Neural progenitor cell (in vitro differentiated cells): ENCODE results near the gene EXD3.

ENCODE experiments used
- CTCF ChIP-seq: fragments of 200-600 bp; sonication (generic); IDR thresholded peaks from 2 replicates; pipeline ENCODE4 v1.5.1; 2017; ENCODE audit warnings: antibody characterized with exemption, mild to moderate bottlenecking
- EZH2 ChIP-seq: fragments of 200-600 bp; sonication (generic); IDR thresholded peaks from 2 replicates; pipeline ENCODE4 v1.6.1; 2017; ENCODE audit warnings: antibody characterized with exemption, mild to moderate bottlenecking, moderate library complexity
- EZH2phosphoT487 ChIP-seq: fragments of 200-600 bp; sonication (generic); IDR thresholded peaks from 2 replicates; pipeline ENCODE4 v1.6.1; 2017; ENCODE audit warnings: antibody characterized with exemption

- TF ChIP-seq CTCF (no peak), EZH2 (no peak), EZH2phosphoT487 (no peak)
These were observed 89.8 kb downstream of the EXD3 start for GRCh38 chr9:137333016-137333671.
